ENCODE results near the gene EEF2.
"Not testable (repeated sequence)": the region's sequence is repeated elsewhere in the genome, so short reads cannot be mapped to it uniquely, and the experiment has no call there.

EEF2 gene

GRCh38 chr19:4014541-4015491 is 29.6 kb upstream of the EEF2 start:
- peak; percentile 19 for DNase-seq

- DNase-seq = no peak
Observed at GRCh38 chr19:4013886-4014540, 28.8 kb upstream of the EEF2 start.

- no peak for DNase-seq
Observed at GRCh38 chr19:4012975-4013634, 27.8 kb upstream of the EEF2 start.

GRCh38 chr19:4012092-4012974 is 27.1 kb upstream of the EEF2 start:
- DNase-seq = no peak

GRCh38 chr19:4011430-4011829 is 26.2 kb upstream of the EEF2 start:
- DNase-seq = not testable (repeated sequence)

GRCh38 chr19:4010808-4011110 is 25.5 kb upstream of the EEF2 start:
- no peak for DNase-seq

GRCh38 chr19:4009990-4010807 is 24.9 kb upstream of the EEF2 start:
- DNase-seq = no peak

- no peak for DNase-seq
Observed at GRCh38 chr19:4007836-4008539, 22.7 kb upstream of the EEF2 start.

- peak; percentile 95 for DNase-seq
Observed at GRCh38 chr19:4007021-4007835, 22.0 kb upstream of the EEF2 start, which contains the start of gene PIAS4. Gene PIAS4 (plus strand): TSS chr19:4007736. CDS start chr19:4007761, 25 bp downstream.

GRCh38 chr19:4005436-4005835 is 20.2 kb upstream of the EEF2 start:
- not testable (repeated sequence) for DNase-seq

GRCh38 chr19:4000798-4001197 is 15.5 kb upstream of the EEF2 start:
- not testable (repeated sequence) for DNase-seq

- not testable (repeated sequence) for DNase-seq
Observed at GRCh38 chr19:3998667-3999412, 13.6 kb upstream of the EEF2 start.

GRCh38 chr19:3995607-3996006 is 10.3 kb upstream of the EEF2 start:
- DNase-seq = no peak

- no peak for DNase-seq
Observed at GRCh38 chr19:3990815-3991117, 5.5 kb upstream of the EEF2 start.

GRCh38 chr19:3987619-3988371 is 2.5 kb upstream of the EEF2 start:
- DNase-seq = peak; percentile 87

GRCh38 chr19:3986260-3987041 is 1.2 kb upstream of the EEF2 start:
- DNase-seq = peak; percentile 83

- DNase-seq = no peak
Observed at GRCh38 chr19:3985643-3986259, 488 bp upstream of the EEF2 start.

- DNase-seq = no peak
Observed at GRCh38 chr19:3984584-3984907, 717 bp downstream of the EEF2 start.

All from CD4-positive, alpha-beta T cell treated with Interleukin-4 for 4 hours (primary cell).